ENCODE results near the gene DHRS12.

DHRS12 gene

DNA sequence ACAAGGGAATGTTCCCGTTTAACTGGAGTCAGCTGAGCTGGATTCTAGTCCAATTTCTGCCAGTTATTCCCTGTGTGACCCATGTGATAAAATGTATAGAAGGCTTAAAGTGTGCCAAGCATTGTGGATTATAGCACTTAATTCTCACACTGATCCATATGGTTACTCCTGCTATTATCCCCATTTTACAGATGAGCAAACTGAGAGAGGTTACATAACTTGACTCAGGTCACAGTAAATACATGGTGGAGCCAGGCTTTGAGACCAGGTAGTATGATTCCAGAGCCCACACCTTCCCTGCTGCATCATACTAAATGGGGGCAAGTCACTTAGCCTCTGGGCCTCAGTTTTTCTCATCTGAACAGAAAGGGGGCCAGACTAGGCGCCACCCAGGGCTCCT is 2.0 kb upstream of the DHRS12 start:
- peaks cover 24% of the 10 kb centered on the region for H3K4me1 ChIP-seq (ENCODE audit: low read depth, poor library complexity, severe bottlenecking)
- H2AFZ ChIP-seq (ENCODE audit: low read depth), result no peak overlapping the region
- no peaks in the 10 kb centered on the region for H3K27me3 ChIP-seq (ENCODE audit: insufficient read depth, low read depth)
- no peaks in the 10 kb centered on the region for H4K20me1 ChIP-seq (ENCODE audit: insufficient read depth)
- H3K36me3 ChIP-seq (ENCODE audit: insufficient read depth), result no peaks in the 10 kb centered on the region
- H3K4me2 ChIP-seq, result no peak overlapping the region
- TF ChIP-seq CTCF (conservative IDR thresholded peaks at IDR 0.05; ENCODE audit: low read depth, low read length), result no peak
- H3K79me2 ChIP-seq (ENCODE audit: insufficient read depth, low read depth), result no peaks in the 10 kb centered on the region
- H3K9ac ChIP-seq, result no peak overlapping the region
- H3K4me3 ChIP-seq (IDR thresholded peaks at IDR 0.05; ENCODE audit: insufficient read depth, low read depth, low read length), result no peak overlapping the region
- H3K27ac ChIP-seq, result no peak overlapping the region

DNA sequence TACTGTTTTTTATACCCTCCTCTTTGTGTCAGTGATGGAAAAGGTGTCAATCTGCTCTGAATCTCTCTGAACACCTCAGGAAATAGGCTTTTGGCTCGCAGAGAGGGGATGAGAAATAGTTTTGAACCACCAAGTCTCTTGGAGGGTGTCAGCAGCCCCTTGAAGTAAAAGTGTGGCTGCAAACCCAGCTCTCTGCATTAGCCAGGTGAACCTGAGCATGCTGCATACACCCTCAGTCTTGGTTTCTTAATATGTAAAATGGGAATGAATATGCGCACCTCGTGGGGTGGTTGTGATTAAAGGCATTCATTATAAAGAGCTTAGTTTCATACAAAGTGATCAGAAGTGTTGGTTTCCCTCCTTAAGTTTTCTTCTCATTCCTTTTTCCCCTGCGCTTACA is 1.4 kb upstream of the DHRS12 start:
- Histone ChIP-seq H3K36me3 (ENCODE audit: insufficient read depth) (no peaks in the 10 kb centered on the region), H3K4me3 (IDR thresholded peaks at IDR 0.05; ENCODE audit: insufficient read depth, low read depth, low read length) (no peak overlapping the region), H3K4me2 (no peak overlapping the region), H3K4me1 (ENCODE audit: low read depth, poor library complexity, severe bottlenecking) (peaks cover 30% of the 10 kb centered on the region), H2AFZ (ENCODE audit: low read depth) (no peak overlapping the region), H3K27ac (no peak overlapping the region), H3K27me3 (ENCODE audit: insufficient read depth, low read depth) (no peaks in the 10 kb centered on the region), H4K20me1 (ENCODE audit: insufficient read depth) (no peaks in the 10 kb centered on the region), H3K79me2 (ENCODE audit: insufficient read depth, low read depth) (no peaks in the 10 kb centered on the region), H3K9ac (no peak overlapping the region)
- TF ChIP-seq CTCF (conservative IDR thresholded peaks at IDR 0.05; ENCODE audit: low read depth, low read length), result no peak

DNA sequence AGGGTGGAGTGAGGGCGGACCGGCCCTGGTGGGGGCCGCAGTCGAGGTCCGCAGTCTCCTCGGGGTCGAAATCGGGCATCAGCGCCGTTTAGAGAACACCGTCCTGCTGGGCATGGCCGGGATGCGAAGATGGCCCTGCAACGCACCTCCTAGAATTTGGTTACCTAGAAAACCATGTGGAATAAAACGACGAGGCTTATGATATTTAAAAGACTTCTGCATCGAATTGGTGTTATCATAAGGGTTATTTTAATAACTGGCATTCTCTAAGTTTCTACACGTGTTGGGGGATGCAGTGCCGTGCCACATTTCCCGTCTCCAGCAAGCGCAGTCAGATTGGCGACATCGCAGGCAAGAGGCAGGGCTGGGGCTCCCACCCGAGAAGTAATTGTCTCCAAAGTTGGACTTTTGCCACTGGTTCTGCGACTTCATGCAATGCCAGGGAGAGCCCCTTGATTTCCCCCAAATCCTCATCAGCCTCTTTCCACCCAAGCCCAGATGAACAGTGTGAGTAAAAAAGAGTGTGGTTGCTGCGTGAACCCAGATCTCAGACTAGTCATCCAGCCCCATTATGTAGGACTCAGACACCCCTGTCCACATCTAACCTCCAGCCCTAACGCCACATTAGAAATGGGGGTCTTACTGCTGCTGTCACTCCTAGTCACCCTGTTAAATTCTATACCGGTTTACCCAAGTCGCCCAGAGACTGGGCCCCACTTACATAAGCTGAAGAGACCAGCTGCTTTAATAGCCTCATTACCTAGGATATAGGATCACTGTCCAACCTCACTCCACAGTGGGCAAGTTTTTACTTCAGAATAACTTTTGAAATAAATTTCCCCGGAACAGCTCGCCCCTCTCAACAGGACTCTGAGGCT is 571 bp upstream of the DHRS12 start:
- H4K20me1 ChIP-seq (ENCODE audit: insufficient read depth), result no peaks in the 10 kb centered on the region
- peak overlapping the region; percentile 54 for H3K4me2 ChIP-seq
- peak overlapping the region; percentile 88 for H3K9ac ChIP-seq
- TF ChIP-seq CTCF (conservative IDR thresholded peaks at IDR 0.05; ENCODE audit: low read depth, low read length), result no peak
- no peaks in the 10 kb centered on the region for H3K36me3 ChIP-seq (ENCODE audit: insufficient read depth)
- no peaks in the 10 kb centered on the region for H3K79me2 ChIP-seq (ENCODE audit: insufficient read depth, low read depth)
- no peaks in the 10 kb centered on the region for H3K27me3 ChIP-seq (ENCODE audit: insufficient read depth, low read depth)
- H3K27ac ChIP-seq, result peak overlapping the region; percentile 88
- H3K4me3 ChIP-seq (IDR thresholded peaks at IDR 0.05; ENCODE audit: insufficient read depth, low read depth, low read length), result no peak overlapping the region
- H3K4me1 ChIP-seq (ENCODE audit: low read depth, poor library complexity, severe bottlenecking), result peaks cover 30% of the 10 kb centered on the region
- H2AFZ ChIP-seq (ENCODE audit: low read depth), result peak overlapping the region; percentile 64

GRCh38 chr13:51802631-51803418 is 1.1 kb downstream of the DHRS12 start:
- peak overlapping the region; percentile 88 for H3K27ac ChIP-seq
- no peaks in the 10 kb centered on the region for H4K20me1 ChIP-seq (ENCODE audit: insufficient read depth)
- peak overlapping the region; percentile 64 for H2AFZ ChIP-seq (ENCODE audit: low read depth)

More at GRCh38 chr13:51802631-51803418, 1.1 kb downstream of the DHRS12 start:
- H3K36me3 ChIP-seq (ENCODE audit: insufficient read depth), result no peaks in the 10 kb centered on the region
- no peak for TF ChIP-seq CTCF (conservative IDR thresholded peaks at IDR 0.05; ENCODE audit: low read depth, low read length)
- H3K4me1 ChIP-seq (ENCODE audit: low read depth, poor library complexity, severe bottlenecking), result peaks cover 35% of the 10 kb centered on the region
- peak overlapping the region; percentile 50 for H3K4me2 ChIP-seq
- H3K4me3 ChIP-seq (IDR thresholded peaks at IDR 0.05; ENCODE audit: insufficient read depth, low read depth, low read length), result no peak overlapping the region
- H3K27me3 ChIP-seq (ENCODE audit: insufficient read depth, low read depth), result no peaks in the 10 kb centered on the region
- H3K79me2 ChIP-seq (ENCODE audit: insufficient read depth, low read depth), result no peaks in the 10 kb centered on the region
- peak overlapping the region; percentile 88 for H3K9ac ChIP-seq

All from KMS-11 (cell line).